Fibroblast of lung (primary cell): ENCODE measurements around the gene LCN10.

Experiments used
- CTCF ChIP-seq, 2 donors: IDR thresholded peaks in 1 of 2; conservative IDR thresholded peaks in 1 of 2; 1 replicate in 1 of 2; 2 replicates in 1 of 2; pipeline ENCODE4 v1.5.1; 2011 to 2012; ENCODE audit warnings: low read length in 2 of 2, control low read depth in 1 of 2, inconsistent platforms in 1 of 2, low read depth in 1 of 2, mild to moderate bottlenecking in 1 of 2
- EZH2 ChIP-seq: IDR thresholded peaks from 2 replicates; pipeline ENCODE4 v1.5.1; 2012; ENCODE audit warnings: low read length, control low read depth, mild to moderate bottlenecking; ENCODE audit errors: missing control alignments

- TF ChIP-seq CTCF (conservative IDR thresholded peaks at IDR 0.05 in 1 of 2, IDR thresholded peaks at IDR 0.05 in 1 of 2; ENCODE audit: low read depth in 1 of 2, low read length in 2 of 2): no peak
- no peak for TF ChIP-seq EZH2
Measured at GRCh38 chr9:136759436-136760325, 16.9 kb upstream of the LCN10 start.
